GM12878 (cell line): ENCODE results near the gene MMP27.

ENCODE experiments used
- CREB1 ChIP-seq: IDR thresholded peaks from 2 replicates; pipeline ENCODE4 v1.6.1; 2012; ENCODE audit warnings: low read depth, mild to moderate bottlenecking, inconsistent platforms
- CTCF ChIP-seq, 3 experiments: IDR thresholded peaks in 2 of 3; conservative IDR thresholded peaks in 1 of 3; 2 replicates each; pipeline ENCODE4 v1.5.1; 2011; ENCODE audit warnings: low read depth in 3 of 3, low read length in 3 of 3, mild to moderate bottlenecking in 3 of 3, control low read depth in 2 of 3, moderate library complexity in 2 of 3, inconsistent platforms in 1 of 3, mixed read lengths in 1 of 3; ENCODE audit not compliant: control insufficient read depth in 2 of 3, insufficient read depth in 1 of 3; ENCODE audit errors: extremely low read depth in 1 of 3
- EZH2 ChIP-seq: IDR thresholded peaks from 2 replicates; pipeline ENCODE4 v1.6.1; 2012; ENCODE audit warnings: low read depth, mild to moderate bottlenecking, control low read depth, inconsistent platforms, low read length, borderline replicate concordance; ENCODE audit not compliant: control insufficient read depth
- MXI1 ChIP-seq: fragments of 150-350 bp; IDR thresholded peaks from 2 replicates; pipeline ENCODE4 v1.6.1; 2011; ENCODE audit warnings: low read depth, mild to moderate bottlenecking, inconsistent platforms, low read length, improper control_type of control experiment
- POLR2A ChIP-seq: IDR thresholded peaks from 2 replicates; pipeline ENCODE4 v1.6.1; 2011; ENCODE audit warnings: low read depth, mild to moderate bottlenecking, low read length
- POLR2AphosphoS2 ChIP-seq: IDR thresholded peaks from 2 replicates; pipeline ENCODE4 v1.6.1; 2011; ENCODE audit warnings: low read depth, mild to moderate bottlenecking, low read length, improper control_type of control experiment, moderate library complexity
- SMC3 ChIP-seq: IDR thresholded peaks from 2 replicates; pipeline ENCODE4 v1.6.1; 2011; ENCODE audit warnings: low read length, improper control_type of control experiment, borderline replicate concordance
- SRF ChIP-seq, 2 experiments: IDR thresholded peaks; 2 replicates each; pipeline ENCODE4 v1.6.1; 2011; ENCODE audit warnings: low read depth in 2 of 2, low read length in 2 of 2, mild to moderate bottlenecking in 1 of 2, moderate library complexity in 1 of 2
- ZNF217 ChIP-seq: fragments of 450-650 bp; IDR thresholded peaks from 2 replicates; pipeline ENCODE4 v1.6.1; 2017; ENCODE audit warnings: antibody characterized with exemption, mild to moderate bottlenecking
- TF ChIP-seq, protein P1 (sequence below): IDR thresholded peaks from 2 replicates; pipeline ENCODE4 v1.6.1; 2012; ENCODE audit warnings: mild to moderate bottlenecking, low read depth, low read length

GRCh38 chr11:102753267-102753666 lies 47.7 kb upstream of the MMP27 start:
- TF ChIP-seq SMC3 (no peak), CTCF (IDR thresholded peaks at IDR 0.05 in 2 of 3, conservative IDR thresholded peaks at IDR 0.05 in 1 of 3; ENCODE audit: control insufficient read depth in 2 of 3, extremely low read depth in 1 of 3, insufficient read depth in 1 of 3, low read depth in 3 of 3, low read length in 3 of 3) (no peak), MXI1 (no peak), SRF (IDR thresholded peaks at IDR 0.05; ENCODE audit: low read depth in 2 of 2, low read length in 2 of 2) (no peak), POLR2A (no peak), ZNF217 (no peak), POLR2AphosphoS2 (no peak), CREB1 (no peak), EZH2 (no peak)
- TF ChIP-seq, protein P1, sequence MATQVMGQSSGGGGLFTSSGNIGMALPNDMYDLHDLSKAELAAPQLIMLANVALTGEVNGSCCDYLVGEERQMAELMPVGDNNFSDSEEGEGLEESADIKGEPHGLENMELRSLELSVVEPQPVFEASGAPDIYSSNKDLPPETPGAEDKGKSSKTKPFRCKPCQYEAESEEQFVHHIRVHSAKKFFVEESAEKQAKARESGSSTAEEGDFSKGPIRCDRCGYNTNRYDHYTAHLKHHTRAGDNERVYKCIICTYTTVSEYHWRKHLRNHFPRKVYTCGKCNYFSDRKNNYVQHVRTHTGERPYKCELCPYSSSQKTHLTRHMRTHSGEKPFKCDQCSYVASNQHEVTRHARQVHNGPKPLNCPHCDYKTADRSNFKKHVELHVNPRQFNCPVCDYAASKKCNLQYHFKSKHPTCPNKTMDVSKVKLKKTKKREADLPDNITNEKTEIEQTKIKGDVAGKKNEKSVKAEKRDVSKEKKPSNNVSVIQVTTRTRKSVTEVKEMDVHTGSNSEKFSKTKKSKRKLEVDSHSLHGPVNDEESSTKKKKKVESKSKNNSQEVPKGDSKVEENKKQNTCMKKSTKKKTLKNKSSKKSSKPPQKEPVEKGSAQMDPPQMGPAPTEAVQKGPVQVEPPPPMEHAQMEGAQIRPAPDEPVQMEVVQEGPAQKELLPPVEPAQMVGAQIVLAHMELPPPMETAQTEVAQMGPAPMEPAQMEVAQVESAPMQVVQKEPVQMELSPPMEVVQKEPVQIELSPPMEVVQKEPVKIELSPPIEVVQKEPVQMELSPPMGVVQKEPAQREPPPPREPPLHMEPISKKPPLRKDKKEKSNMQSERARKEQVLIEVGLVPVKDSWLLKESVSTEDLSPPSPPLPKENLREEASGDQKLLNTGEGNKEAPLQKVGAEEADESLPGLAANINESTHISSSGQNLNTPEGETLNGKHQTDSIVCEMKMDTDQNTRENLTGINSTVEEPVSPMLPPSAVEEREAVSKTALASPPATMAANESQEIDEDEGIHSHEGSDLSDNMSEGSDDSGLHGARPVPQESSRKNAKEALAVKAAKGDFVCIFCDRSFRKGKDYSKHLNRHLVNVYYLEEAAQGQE, result no peak
